Tibial nerve (tissue), 3 donors: ENCODE data around the gene GALNT11.

Experiments
- CTCF ChIP-seq, 5 experiments: fragments of 200-600 bp in 3 of 5; fragments of 450-650 bp in 2 of 5; sonication (generic) in 3 of 5; IDR thresholded peaks; one replicate each; pipeline ENCODE4 v1.5.1; 2016 to 2019; ENCODE audit warnings: antibody characterized with exemption in 5 of 5, mild to moderate bottlenecking in 3 of 5, moderate library complexity in 2 of 5
- POLR2A ChIP-seq, 2 donors: fragments of 450-650 bp; IDR thresholded peaks; one replicate each; pipeline ENCODE4 v1.6.1; 2017; ENCODE audit warnings: antibody characterized with exemption in 2 of 2, mild to moderate bottlenecking in 2 of 2, moderate library complexity in 2 of 2

GRCh38 chr7:152112829-152113228 is 87.4 kb downstream of the GALNT11 start:
- TF ChIP-seq CTCF (IDR thresholded peaks at IDR 0.05), result no peak
- TF ChIP-seq POLR2A (IDR thresholded peaks at IDR 0.05), result no peak
